ENCODE results near the gene BMI1. TPM values are rescaled to one million over a fixed set of nuclear protein-coding genes. Genes with fewer than 3 reads are reported as not detected.

BMI1 gene
- total RNA-seq, 1 donor from 2014 or later = 48.5 TPM

GRCh38 chr10:22364407-22365140 lies 43.7 kb downstream of the BMI1 start:
- H3K27ac Mint-ChIP-seq (ENCODE audit: unreplicated experiment) = no peak overlapping the region
- no peaks in the 10 kb centered on the region for H3K4me1 Mint-ChIP-seq (ENCODE audit: unreplicated experiment)
- no peak for DNase-seq (ENCODE audit: extremely low spot score, unreplicated experiment)
- no peaks in the 10 kb centered on the region for H3K36me3 Mint-ChIP-seq (ENCODE audit: unreplicated experiment)
- H3K27me3 Mint-ChIP-seq (ENCODE audit: unreplicated experiment) = no peaks in the 10 kb centered on the region
- no peaks in the 10 kb centered on the region for H3K9me3 Mint-ChIP-seq (ENCODE audit: unreplicated experiment)
- no peak overlapping the region for H3K4me3 Mint-ChIP-seq (ENCODE audit: unreplicated experiment)
- TF ChIP-seq CTCF (IDR thresholded peaks at IDR 0.05) = no peak

GRCh38 chr10:22365233-22365632 lies 44.3 kb downstream of the BMI1 start:
- no peaks in the 10 kb centered on the region for H3K27me3 Mint-ChIP-seq (ENCODE audit: unreplicated experiment)
- no peak for DNase-seq (ENCODE audit: extremely low spot score, unreplicated experiment)
- H3K36me3 Mint-ChIP-seq (ENCODE audit: unreplicated experiment) = no peaks in the 10 kb centered on the region
- H3K9me3 Mint-ChIP-seq (ENCODE audit: unreplicated experiment) = no peaks in the 10 kb centered on the region
- H3K27ac Mint-ChIP-seq (ENCODE audit: unreplicated experiment) = no peak overlapping the region
- no peak overlapping the region for H3K4me3 Mint-ChIP-seq (ENCODE audit: unreplicated experiment)
- no peaks in the 10 kb centered on the region for H3K4me1 Mint-ChIP-seq (ENCODE audit: unreplicated experiment)
- TF ChIP-seq CTCF (IDR thresholded peaks at IDR 0.05) = no peak

GRCh38 chr10:22365644-22366434 lies 44.9 kb downstream of the BMI1 start:
- Mint-ChIP-seq H3K4me3 (ENCODE audit: unreplicated experiment) (no peak overlapping the region), H3K27me3 (ENCODE audit: unreplicated experiment) (no peaks in the 10 kb centered on the region), H3K9me3 (ENCODE audit: unreplicated experiment) (no peaks in the 10 kb centered on the region), H3K36me3 (ENCODE audit: unreplicated experiment) (no peaks in the 10 kb centered on the region), H3K4me1 (ENCODE audit: unreplicated experiment) (no peaks in the 10 kb centered on the region), H3K27ac (ENCODE audit: unreplicated experiment) (no peak overlapping the region)
- TF ChIP-seq CTCF (IDR thresholded peaks at IDR 0.05) = no peak
- no peak for DNase-seq (ENCODE audit: extremely low spot score, unreplicated experiment)

- Mint-ChIP-seq H3K4me1 (ENCODE audit: unreplicated experiment) (no peaks in the 10 kb centered on the region), H3K27me3 (ENCODE audit: unreplicated experiment) (no peaks in the 10 kb centered on the region), H3K36me3 (ENCODE audit: unreplicated experiment) (no peaks in the 10 kb centered on the region), H3K4me3 (ENCODE audit: unreplicated experiment) (no peak overlapping the region), H3K27ac (ENCODE audit: unreplicated experiment) (no peak overlapping the region), H3K9me3 (ENCODE audit: unreplicated experiment) (no peaks in the 10 kb centered on the region)
- DNase-seq (ENCODE audit: extremely low spot score, unreplicated experiment) = no peak
- no peak for TF ChIP-seq CTCF (IDR thresholded peaks at IDR 0.05)
Measured at GRCh38 chr10:22366435-22366703, 45.5 kb downstream of the BMI1 start.

GRCh38 chr10:22366771-22367170 lies 45.9 kb downstream of the BMI1 start:
- Mint-ChIP-seq H3K9me3 (ENCODE audit: unreplicated experiment) (no peaks in the 10 kb centered on the region), H3K4me3 (ENCODE audit: unreplicated experiment) (no peak overlapping the region), H3K36me3 (ENCODE audit: unreplicated experiment) (no peaks in the 10 kb centered on the region), H3K4me1 (ENCODE audit: unreplicated experiment) (no peaks in the 10 kb centered on the region), H3K27me3 (ENCODE audit: unreplicated experiment) (no peaks in the 10 kb centered on the region), H3K27ac (ENCODE audit: unreplicated experiment) (no peak overlapping the region)
- no peak for TF ChIP-seq CTCF (IDR thresholded peaks at IDR 0.05)
- DNase-seq (ENCODE audit: extremely low spot score, unreplicated experiment) = no peak
